ENCODE data around the gene YIF1A.
"Not testable (repeated sequence)": the region's sequence is repeated elsewhere in the genome, so short reads cannot be mapped to it uniquely, and the experiment has no call there.

YIF1A gene

DNA sequence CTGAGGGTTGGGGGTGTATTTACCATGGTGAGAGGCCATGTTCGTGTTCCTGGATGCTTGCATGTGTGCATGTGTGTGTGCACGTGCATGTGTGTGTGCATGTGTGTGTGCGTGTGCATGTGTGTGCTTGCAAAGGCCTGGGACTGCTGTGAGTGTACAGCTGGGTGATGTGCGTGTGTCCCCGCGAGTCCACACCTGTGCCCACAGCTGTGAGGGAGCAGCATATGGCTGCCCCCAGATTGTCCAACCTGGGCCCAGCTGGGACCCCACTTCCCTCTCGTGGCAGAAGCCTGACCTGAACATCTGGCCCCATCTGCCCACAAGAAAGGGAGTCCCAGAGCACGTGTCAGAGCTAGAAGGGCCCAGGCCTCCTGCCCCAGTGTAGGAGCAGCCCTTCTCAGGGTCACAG, 36.3 kb upstream of the YIF1A start:
- no peak for DNase-seq

DNA sequence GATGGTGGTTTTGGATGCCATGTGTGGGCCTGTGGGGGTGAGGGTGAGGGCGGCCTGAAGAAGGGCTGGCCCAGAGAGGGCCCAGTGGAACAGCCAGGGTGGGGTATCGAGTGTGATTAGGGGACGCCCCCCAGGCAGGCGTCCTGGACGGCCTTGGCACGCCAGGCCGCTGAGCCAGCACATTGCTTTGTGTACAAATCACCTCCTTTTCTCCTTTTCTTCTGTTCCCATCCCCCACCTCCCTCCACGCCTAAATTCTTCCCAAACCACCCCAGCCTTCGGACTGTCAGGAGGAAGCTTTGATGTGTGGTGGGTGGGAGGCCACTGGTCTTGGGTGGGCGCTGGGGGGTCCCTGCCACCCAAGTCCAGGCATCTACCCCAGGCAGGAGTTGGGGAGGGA, 35.7 kb upstream of the YIF1A start:
- no peak for DNase-seq

GRCh38 chr11:66323684-66324083, 34.7 kb upstream of the YIF1A start:
- no peak for DNase-seq

GRCh38 chr11:66322732-66323427, 33.9 kb upstream of the YIF1A start:
- DNase-seq, result no peak

DNA sequence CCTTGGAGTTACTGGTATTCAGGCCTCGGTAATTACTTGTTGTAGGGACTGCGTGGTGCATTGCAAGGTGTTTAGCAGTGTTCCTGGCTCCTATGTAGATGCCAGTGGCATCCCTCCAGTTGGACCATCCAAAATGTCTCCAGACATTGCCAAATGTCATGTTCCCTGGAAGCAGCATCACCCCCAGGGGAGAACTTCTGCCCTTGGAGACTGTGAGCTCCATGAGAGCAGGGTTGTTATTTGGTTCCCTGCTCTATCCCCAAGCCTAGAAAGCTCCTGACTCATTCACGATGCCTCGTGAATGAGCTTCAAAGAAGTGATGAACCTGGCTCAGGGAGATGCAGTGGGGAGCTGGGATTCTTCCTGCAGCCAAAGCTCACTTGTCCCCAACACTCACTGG, 32.7 kb upstream of the YIF1A start:
- no peak for DNase-seq

GRCh38 chr11:66320748-66321147, 31.8 kb upstream of the YIF1A start:
- not testable (repeated sequence) for DNase-seq

GRCh38 chr11:66320289-66320688, 31.3 kb upstream of the YIF1A start:
- DNase-seq, result not testable (repeated sequence)

GRCh38 chr11:66318600-66318970, 29.6 kb upstream of the YIF1A start:
- no peak for DNase-seq

GRCh38 chr11:66317723-66318599, 29.0 kb upstream of the YIF1A start:
- no peak for DNase-seq

DNA sequence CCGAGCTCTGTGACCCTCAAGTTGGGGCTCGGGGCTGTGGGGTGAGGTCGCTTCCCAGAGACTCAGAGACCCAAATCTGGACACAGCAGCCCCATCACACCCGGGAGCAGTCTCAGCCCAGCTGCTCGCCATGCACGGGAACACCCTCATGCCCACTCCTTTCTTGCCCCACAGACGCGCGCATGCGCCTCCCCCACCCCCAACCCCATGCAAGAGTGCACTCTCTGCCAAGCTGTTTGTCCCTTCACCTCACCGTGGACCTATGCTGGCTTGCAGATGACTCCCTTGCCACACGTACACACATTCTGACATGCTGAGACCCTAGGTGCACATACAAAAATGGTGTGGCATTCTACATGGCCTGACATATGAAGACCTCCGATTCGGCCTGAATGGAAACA, 28.4 kb upstream of the YIF1A start:
- no peak for DNase-seq

GRCh38 chr11:66316849-66317251, 27.9 kb upstream of the YIF1A start, which contains the start of gene CD248:
CD248 (minus strand) TSS chr11:66317044; CDS start chr11:66317027, 17 bp downstream.
- no peak for DNase-seq

GRCh38 chr11:66315921-66316811, 27.2 kb upstream of the YIF1A start:
- no peak for DNase-seq

- no peak for DNase-seq
These were observed 26.5 kb upstream of the YIF1A start for GRCh38 chr11:66315498-66315885.

- no peak for DNase-seq
These were observed 25.9 kb upstream of the YIF1A start for GRCh38 chr11:66314561-66315497.

DNA sequence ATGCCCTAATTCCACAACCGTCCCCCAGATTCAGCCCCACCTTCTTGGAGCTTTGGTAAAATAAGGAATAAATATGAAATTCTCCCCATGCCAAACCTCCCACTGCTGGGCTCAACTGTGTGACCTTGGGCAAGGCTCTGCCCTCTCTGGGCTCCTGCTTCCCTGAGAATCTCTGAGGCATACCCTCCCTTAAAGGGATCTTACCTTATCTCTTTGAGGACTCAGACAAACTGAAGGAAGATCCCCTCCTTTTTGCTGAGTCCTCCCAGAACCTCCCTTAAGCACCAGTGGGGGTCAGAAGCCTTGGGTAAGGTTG, 25.2 kb upstream of the YIF1A start:
- DNase-seq, result no peak

DNA sequence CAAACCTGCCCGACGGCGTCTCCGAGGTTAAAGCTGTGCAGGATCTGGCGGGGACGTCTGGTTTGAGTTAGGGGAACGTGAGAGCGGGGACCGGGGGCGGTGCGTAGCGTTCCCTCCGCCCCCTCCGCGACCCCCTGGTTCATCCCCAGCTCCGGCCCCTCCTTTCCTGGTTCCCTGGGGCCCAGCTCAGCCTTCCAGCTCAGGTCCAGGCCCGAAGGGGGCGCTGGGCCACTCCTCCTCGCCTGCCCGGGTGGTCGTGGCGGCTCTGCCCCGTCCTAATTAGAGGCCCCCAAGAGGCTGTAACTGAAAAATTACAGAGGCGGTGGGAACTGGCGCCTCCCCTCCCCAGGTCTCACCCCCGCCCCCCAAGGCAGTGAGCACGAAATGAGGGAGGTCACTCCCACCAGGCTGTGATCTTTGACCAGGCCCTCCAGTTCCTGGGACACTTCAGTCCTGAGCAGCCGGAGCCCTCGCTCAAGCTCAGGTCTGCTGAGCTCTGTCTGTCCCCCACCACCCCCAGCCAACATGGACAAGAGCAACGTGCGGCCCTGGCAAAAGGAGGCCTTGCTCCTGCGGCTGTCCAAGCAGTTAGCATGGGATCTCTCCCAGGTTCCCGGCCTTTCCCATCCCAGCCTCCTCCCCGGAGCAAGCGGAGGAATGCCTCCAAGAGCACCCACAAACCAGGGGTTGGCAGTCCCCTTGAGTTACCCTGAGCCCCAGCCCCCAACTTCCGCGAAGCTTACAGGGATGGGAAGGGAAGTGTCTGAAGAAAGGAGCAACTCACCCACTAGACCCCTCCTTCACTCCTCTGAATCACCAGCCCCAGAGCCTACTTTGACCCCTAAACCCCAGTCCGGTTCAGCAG, 24.6 kb upstream of the YIF1A start:
- no peak for DNase-seq

DNA sequence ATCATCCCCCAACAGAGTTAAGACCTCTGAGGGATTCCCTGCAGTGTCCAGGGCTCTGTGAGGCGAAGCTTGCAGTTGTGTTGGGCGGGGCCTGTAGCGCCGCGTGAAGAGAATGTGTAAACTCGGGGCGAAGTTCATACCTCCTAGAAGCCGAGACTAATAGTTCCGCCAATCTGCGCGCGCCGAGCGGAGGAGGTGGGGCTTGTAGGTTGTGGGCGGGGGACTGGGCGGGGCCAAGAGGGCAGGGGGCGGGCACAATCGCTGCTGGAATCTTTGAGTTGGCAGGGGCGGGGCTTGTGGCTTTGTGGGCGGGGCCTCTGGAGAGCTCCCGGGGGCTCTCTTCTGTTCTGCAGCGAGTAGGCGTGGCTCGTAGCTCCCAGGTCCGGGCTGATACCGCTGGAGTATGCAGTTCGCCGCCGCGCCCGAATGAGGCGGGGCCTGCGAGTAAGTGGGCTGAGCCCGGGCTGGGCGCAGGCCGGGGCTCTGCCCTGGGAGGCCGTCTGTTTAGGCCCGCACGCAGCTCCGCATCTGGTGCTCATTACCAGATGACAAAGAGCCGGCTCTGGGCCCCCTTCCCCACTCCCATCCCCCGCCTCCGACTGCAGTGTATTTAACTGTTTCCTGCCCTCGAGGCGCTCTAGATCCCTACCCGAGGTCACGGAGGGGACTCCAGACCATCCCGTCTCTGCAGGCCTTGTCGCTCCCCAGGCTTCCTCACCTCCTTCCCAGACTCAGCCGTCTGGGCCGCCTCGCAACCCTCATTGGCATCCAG, 23.8 kb upstream of the YIF1A start:
- peak; percentile 93 for DNase-seq

DNA sequence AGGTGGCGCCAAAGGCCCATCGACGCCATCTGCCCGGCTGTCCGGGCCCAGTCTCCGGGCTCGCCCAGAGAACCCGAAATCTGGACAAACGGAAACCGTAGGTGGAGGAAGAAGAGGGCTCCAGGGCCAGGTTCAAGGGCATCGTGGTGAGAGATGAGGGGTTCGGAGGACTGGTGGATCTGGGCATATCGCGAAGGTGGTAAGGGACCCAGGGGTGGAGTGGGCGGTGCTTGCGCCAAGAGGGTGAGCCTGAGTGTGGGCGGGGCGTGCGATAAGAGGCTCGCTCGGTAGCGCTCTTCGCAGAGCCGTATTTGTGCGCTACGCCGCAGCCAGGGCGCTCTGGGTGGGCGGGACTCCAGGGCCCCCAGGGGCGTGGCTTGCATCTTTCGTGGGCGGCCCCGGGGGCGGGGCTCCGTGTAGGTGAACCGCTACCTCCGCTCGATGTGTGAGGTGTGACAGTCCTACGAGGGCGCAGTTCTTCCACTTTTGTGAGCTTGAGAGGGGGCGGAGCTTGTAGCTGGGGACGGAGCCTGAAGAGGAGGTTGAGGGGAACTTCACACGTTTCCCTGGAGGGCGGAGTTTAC, 23.1 kb upstream of the YIF1A start:
- peak; percentile 81 for DNase-seq

DNA sequence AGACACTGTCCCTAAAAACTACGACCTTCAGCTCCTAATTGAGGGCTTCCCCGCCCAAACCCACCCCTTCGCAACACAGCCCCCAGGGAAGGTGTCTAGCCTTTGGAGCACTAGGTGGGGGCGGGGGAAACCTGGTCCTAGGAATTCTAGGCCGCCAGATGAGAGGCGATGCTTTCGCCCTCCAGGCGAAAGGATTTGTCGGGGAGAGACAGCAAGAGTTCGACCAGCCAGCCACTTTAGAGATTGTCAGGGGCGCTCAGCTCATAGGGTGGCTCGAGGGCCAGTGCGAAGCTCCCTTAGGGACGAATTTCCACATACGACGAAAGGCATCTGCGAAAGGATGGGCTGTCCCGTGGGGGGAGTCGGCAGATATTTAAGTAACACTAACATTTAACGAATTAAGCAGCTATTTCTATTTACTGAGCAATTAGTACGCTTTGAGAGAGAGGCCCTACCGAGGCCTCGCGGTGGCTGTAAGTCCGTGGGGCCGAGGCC, 22.6 kb upstream of the YIF1A start:
- DNase-seq, result no peak
